HG03103 (cell line): ENCODE measurements around the gene ESR2.

Experiments
- ATAC-seq: cut with Tn5 transposase; IDR thresholded peaks from one replicate; pipeline ENCODE4 v1.9.1; 2021; ENCODE audit warnings: low read depth; ENCODE audit not compliant: unreplicated experiment

Gene ESR2

GRCh38 chr14:64272019-64272418, 22.2 kb downstream of the ESR2 start:
- ATAC-seq, result no peak

GRCh38 chr14:64266239-64266638, 27.9 kb downstream of the ESR2 start:
- ATAC-seq, result no peak

GRCh38 chr14:64265222-64265621, 28.9 kb downstream of the ESR2 start:
- ATAC-seq, result no peak

- no peak for ATAC-seq
Measured at GRCh38 chr14:64260418-64260817, 33.8 kb downstream of the ESR2 start.

- no peak for ATAC-seq
Measured at GRCh38 chr14:64255756-64256155, 38.4 kb downstream of the ESR2 start.

- ATAC-seq, result no peak
Measured at GRCh38 chr14:64253672-64254071, 40.5 kb downstream of the ESR2 start.

GRCh38 chr14:64249363-64249762, 44.8 kb downstream of the ESR2 start:
- no peak for ATAC-seq

GRCh38 chr14:64248689-64249088, 45.5 kb downstream of the ESR2 start:
- no peak for ATAC-seq

- ATAC-seq, result no peak
Measured at GRCh38 chr14:64247195-64247594, 47.0 kb downstream of the ESR2 start.

- ATAC-seq, result no peak
Measured at GRCh38 chr14:64246688-64247087, 47.5 kb downstream of the ESR2 start.

GRCh38 chr14:64245491-64245890, 48.7 kb downstream of the ESR2 start:
- no peak for ATAC-seq

- ATAC-seq, result no peak
Measured at GRCh38 chr14:64244279-64244678, 49.9 kb downstream of the ESR2 start.

- no peak for ATAC-seq
Measured at GRCh38 chr14:64238631-64239030, 55.5 kb downstream of the ESR2 start.

- no peak for ATAC-seq
Measured at GRCh38 chr14:64238049-64238448, 56.1 kb downstream of the ESR2 start.

GRCh38 chr14:64235652-64236640, 58.2 kb downstream of the ESR2 start:
- ATAC-seq, result peak; percentile 62

GRCh38 chr14:64234877-64235651, 59.1 kb downstream of the ESR2 start:
- ATAC-seq, result peak; percentile 7

GRCh38 chr14:64233531-64234190, 60.5 kb downstream of the ESR2 start:
- no peak for ATAC-seq

- no peak for ATAC-seq
Measured at GRCh38 chr14:64232944-64233343, 61.2 kb downstream of the ESR2 start.

- ATAC-seq, result peak; percentile 27
Measured at GRCh38 chr14:64232095-64232838, 61.9 kb downstream of the ESR2 start.

- ATAC-seq, result no peak
Measured at GRCh38 chr14:64229489-64229888, 64.7 kb downstream of the ESR2 start.
